ENCODE results near the gene CHN2.

The CHN2 gene

GRCh38 chr7:29463504-29464158 lies 269.1 kb downstream of the CHN2 start:
- no peak for DNase-seq (ENCODE audit: low read depth)
- TF ChIP-seq CTCF (IDR thresholded peaks at IDR 0.05; ENCODE audit: low read depth, low read length), result no peak
- no peak for TF ChIP-seq MYC (IDR thresholded peaks at IDR 0.05; ENCODE audit: low read depth, low read length)
- TF ChIP-seq MAX (IDR thresholded peaks at IDR 0.05; ENCODE audit: low read depth, low read length), result no peak
- TF ChIP-seq POLR2A (IDR thresholded peaks at IDR 0.05; ENCODE audit: extremely low read depth, insufficient read length), result no peak
- H3K4me3 ChIP-seq (ENCODE audit: low read depth, low read length), result no peak overlapping the region

- TF ChIP-seq MAX (IDR thresholded peaks at IDR 0.05; ENCODE audit: low read depth, low read length), result no peak
- no peak for TF ChIP-seq CTCF (IDR thresholded peaks at IDR 0.05; ENCODE audit: low read depth, low read length)
- no peak for TF ChIP-seq POLR2A (IDR thresholded peaks at IDR 0.05; ENCODE audit: extremely low read depth, insufficient read length)
- TF ChIP-seq MYC (IDR thresholded peaks at IDR 0.05; ENCODE audit: low read depth, low read length), result no peak
Observed at GRCh38 chr7:29464753-29465152, 270.2 kb downstream of the CHN2 start.

GRCh38 chr7:29467193-29467926 lies 272.8 kb downstream of the CHN2 start:
- DNase-seq (ENCODE audit: low read depth), result no peak
- H3K4me3 ChIP-seq (ENCODE audit: low read depth, low read length), result no peak overlapping the region
- TF ChIP-seq MYC (IDR thresholded peaks at IDR 0.05; ENCODE audit: low read depth, low read length) (no peak), CTCF (IDR thresholded peaks at IDR 0.05; ENCODE audit: low read depth, low read length) (no peak), POLR2A (IDR thresholded peaks at IDR 0.05; ENCODE audit: extremely low read depth, insufficient read length) (no peak), MAX (IDR thresholded peaks at IDR 0.05; ENCODE audit: low read depth, low read length) (no peak)

More at GRCh38 chr7:29464753-29465152, 270.2 kb downstream of the CHN2 start:
- H3K4me3 ChIP-seq (ENCODE audit: low read depth, low read length), result no peak overlapping the region
- DNase-seq (ENCODE audit: low read depth), result no peak

GRCh38 chr7:29468196-29468595 lies 273.6 kb downstream of the CHN2 start:
- TF ChIP-seq MYC (IDR thresholded peaks at IDR 0.05; ENCODE audit: low read depth, low read length) (no peak), POLR2A (IDR thresholded peaks at IDR 0.05; ENCODE audit: extremely low read depth, insufficient read length) (no peak), CTCF (IDR thresholded peaks at IDR 0.05; ENCODE audit: low read depth, low read length) (no peak), MAX (IDR thresholded peaks at IDR 0.05; ENCODE audit: low read depth, low read length) (no peak)
- DNase-seq (ENCODE audit: low read depth), result no peak
- H3K4me3 ChIP-seq (ENCODE audit: low read depth, low read length), result no peak overlapping the region

GRCh38 chr7:29469281-29469680 lies 274.7 kb downstream of the CHN2 start:
- DNase-seq (ENCODE audit: low read depth), result no peak
- H3K4me3 ChIP-seq (ENCODE audit: low read depth, low read length), result no peak overlapping the region
- no peak for TF ChIP-seq POLR2A (IDR thresholded peaks at IDR 0.05; ENCODE audit: extremely low read depth, insufficient read length)
- no peak for TF ChIP-seq MYC (IDR thresholded peaks at IDR 0.05; ENCODE audit: low read depth, low read length)
- TF ChIP-seq MAX (IDR thresholded peaks at IDR 0.05; ENCODE audit: low read depth, low read length), result no peak
- TF ChIP-seq CTCF (IDR thresholded peaks at IDR 0.05; ENCODE audit: low read depth, low read length), result no peak
